ENCODE measurements around the gene UQCRH.
"Not testable (repeated sequence)": the region's sequence is repeated elsewhere in the genome, so short reads cannot be mapped to it uniquely, and the experiment has no call there.

The UQCRH gene

GRCh38 chr1:46362158-46362557 lies 58.7 kb downstream of the UQCRH start:
- H3K4me2 ChIP-seq (ENCODE audit: low read depth, low read length, poor library complexity, severe bottlenecking) = no peak overlapping the region
- H3K9ac ChIP-seq (ENCODE audit: low read depth, low read length, poor library complexity, severe bottlenecking) = no peak overlapping the region

DNA sequence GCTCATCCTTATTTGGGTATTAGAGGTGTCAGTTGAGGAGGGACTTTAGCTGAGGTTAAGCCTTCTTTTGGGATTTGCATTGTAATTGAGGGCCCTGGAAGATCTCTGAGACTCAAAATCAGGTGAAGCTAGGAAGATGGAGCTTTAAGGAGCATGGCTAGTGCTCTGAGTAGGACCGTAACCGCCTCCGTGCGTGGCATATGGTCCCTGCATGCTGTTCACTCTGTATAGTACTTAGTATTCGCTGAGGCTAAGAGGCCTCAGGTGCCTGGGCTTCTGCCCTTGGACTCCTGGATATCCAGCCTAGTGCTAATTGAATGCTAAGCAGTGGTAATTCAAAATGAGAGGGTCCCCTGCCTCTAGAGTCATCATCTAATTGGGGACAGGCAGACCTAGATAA lies 59.6 kb downstream of the UQCRH start:
- Histone ChIP-seq H4K20me1 (ENCODE audit: insufficient read depth, low read length, poor library complexity, severe bottlenecking) (no peaks in the 10 kb centered on the region), H3K9me3 (ENCODE audit: insufficient read depth, low read depth, low read length) (no peaks in the 10 kb centered on the region), H2AFZ (ENCODE audit: low read length) (no peak overlapping the region), H3K36me3 (ENCODE audit: insufficient read depth, low read length) (peaks cover 43% of the 10 kb centered on the region; the same call in 1 of the 2 replicates), H3K4me3 (ENCODE audit: low read length, poor library complexity, severe bottlenecking) (no peak overlapping the region), H3K4me2 (ENCODE audit: low read depth, low read length, poor library complexity, severe bottlenecking) (no peak overlapping the region), H3K9me2 (replicated peaks; ENCODE audit: low read depth, low read length) (no peaks in the 10 kb centered on the region), H3K4me1 (ENCODE audit: insufficient read depth, low read length, poor library complexity, severe bottlenecking) (no peaks in the 10 kb centered on the region), H3K9ac (ENCODE audit: low read depth, low read length, poor library complexity, severe bottlenecking) (no peak overlapping the region), H3K27me3 (ENCODE audit: insufficient read depth, low read length, poor library complexity, severe bottlenecking) (no peaks in the 10 kb centered on the region), H3F3A (ENCODE audit: low read depth) (no peaks in the 10 kb centered on the region), H3K79me2 (ENCODE audit: insufficient read depth, low read length) (no peaks in the 10 kb centered on the region)
- TF ChIP-seq, protein P1, sequence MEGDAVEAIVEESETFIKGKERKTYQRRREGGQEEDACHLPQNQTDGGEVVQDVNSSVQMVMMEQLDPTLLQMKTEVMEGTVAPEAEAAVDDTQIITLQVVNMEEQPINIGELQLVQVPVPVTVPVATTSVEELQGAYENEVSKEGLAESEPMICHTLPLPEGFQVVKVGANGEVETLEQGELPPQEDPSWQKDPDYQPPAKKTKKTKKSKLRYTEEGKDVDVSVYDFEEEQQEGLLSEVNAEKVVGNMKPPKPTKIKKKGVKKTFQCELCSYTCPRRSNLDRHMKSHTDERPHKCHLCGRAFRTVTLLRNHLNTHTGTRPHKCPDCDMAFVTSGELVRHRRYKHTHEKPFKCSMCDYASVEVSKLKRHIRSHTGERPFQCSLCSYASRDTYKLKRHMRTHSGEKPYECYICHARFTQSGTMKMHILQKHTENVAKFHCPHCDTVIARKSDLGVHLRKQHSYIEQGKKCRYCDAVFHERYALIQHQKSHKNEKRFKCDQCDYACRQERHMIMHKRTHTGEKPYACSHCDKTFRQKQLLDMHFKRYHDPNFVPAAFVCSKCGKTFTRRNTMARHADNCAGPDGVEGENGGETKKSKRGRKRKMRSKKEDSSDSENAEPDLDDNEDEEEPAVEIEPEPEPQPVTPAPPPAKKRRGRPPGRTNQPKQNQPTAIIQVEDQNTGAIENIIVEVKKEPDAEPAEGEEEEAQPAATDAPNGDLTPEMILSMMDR (conservative IDR thresholded peaks at IDR 0.05; ENCODE audit: low read length) = no peak
- TF ChIP-seq EZH2phosphoT487 (IDR thresholded peaks at IDR 0.05; ENCODE audit: borderline replicate concordance) = no peak

More at GRCh38 chr1:46362158-46362557, 58.7 kb downstream of the UQCRH start:
- Histone ChIP-seq H3K36me3 (ENCODE audit: insufficient read depth, low read length) (peaks cover 41% of the 10 kb centered on the region; the same call in 1 of the 2 replicates), H4K20me1 (ENCODE audit: insufficient read depth, low read length, poor library complexity, severe bottlenecking) (no peaks in the 10 kb centered on the region), H3K9me2 (replicated peaks; ENCODE audit: low read depth, low read length) (no peaks in the 10 kb centered on the region), H3K79me2 (ENCODE audit: insufficient read depth, low read length) (no peaks in the 10 kb centered on the region), H3K27me3 (ENCODE audit: insufficient read depth, low read length, poor library complexity, severe bottlenecking) (no peaks in the 10 kb centered on the region), H3K4me1 (ENCODE audit: insufficient read depth, low read length, poor library complexity, severe bottlenecking) (no peaks in the 10 kb centered on the region), H3K4me3 (ENCODE audit: low read length, poor library complexity, severe bottlenecking) (no peak overlapping the region), H3F3A (ENCODE audit: low read depth) (no peaks in the 10 kb centered on the region), H2AFZ (ENCODE audit: low read length) (no peak overlapping the region), H3K9me3 (ENCODE audit: insufficient read depth, low read depth, low read length) (no peaks in the 10 kb centered on the region)
- TF ChIP-seq, protein P1 (conservative IDR thresholded peaks at IDR 0.05; ENCODE audit: low read length) = no peak
- TF ChIP-seq EZH2phosphoT487 (IDR thresholded peaks at IDR 0.05; ENCODE audit: borderline replicate concordance) = no peak

DNA sequence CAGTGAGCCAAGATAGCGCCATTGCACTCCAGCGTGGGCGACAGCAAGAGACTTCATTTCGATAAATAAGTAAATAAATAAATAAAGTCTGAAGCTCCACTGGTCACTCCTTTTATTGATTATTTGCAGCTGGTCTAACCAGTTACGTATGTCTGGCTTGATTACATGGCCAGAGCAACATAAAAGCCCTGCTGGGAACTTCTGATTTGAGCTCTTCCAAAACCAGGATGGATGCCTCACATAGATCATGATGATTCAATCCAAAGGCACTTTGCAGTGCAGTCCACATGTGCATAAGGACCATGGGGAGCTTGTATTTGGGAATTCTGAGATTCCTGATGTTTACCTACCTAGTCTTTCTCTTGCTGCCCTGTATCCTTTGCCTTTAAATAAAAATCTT lies 61.1 kb downstream of the UQCRH start:
- no peak for TF ChIP-seq EZH2phosphoT487 (IDR thresholded peaks at IDR 0.05; ENCODE audit: borderline replicate concordance)
- TF ChIP-seq, protein P1 (conservative IDR thresholded peaks at IDR 0.05; ENCODE audit: low read length) = no peak
- H3F3A ChIP-seq (ENCODE audit: low read depth) = no peaks in the 10 kb centered on the region
- H3K4me2 ChIP-seq (ENCODE audit: low read depth, low read length, poor library complexity, severe bottlenecking) = no peak overlapping the region
- no peaks in the 10 kb centered on the region for H3K4me1 ChIP-seq (ENCODE audit: insufficient read depth, low read length, poor library complexity, severe bottlenecking)
- no peaks in the 10 kb centered on the region for H3K9me2 ChIP-seq (replicated peaks; ENCODE audit: low read depth, low read length)
- H2AFZ ChIP-seq (ENCODE audit: low read length) = no peak overlapping the region
- no peak overlapping the region for H3K4me3 ChIP-seq (ENCODE audit: low read length, poor library complexity, severe bottlenecking)
- H3K79me2 ChIP-seq (ENCODE audit: insufficient read depth, low read length) = no peaks in the 10 kb centered on the region
- H3K9me3 ChIP-seq (ENCODE audit: insufficient read depth, low read depth, low read length) = no peaks in the 10 kb centered on the region
- no peak overlapping the region for H3K9ac ChIP-seq (ENCODE audit: low read depth, low read length, poor library complexity, severe bottlenecking)
- no peaks in the 10 kb centered on the region for H4K20me1 ChIP-seq (ENCODE audit: insufficient read depth, low read length, poor library complexity, severe bottlenecking)
- peaks cover 48% of the 10 kb centered on the region; the same call in 1 of the 2 replicates for H3K36me3 ChIP-seq (ENCODE audit: insufficient read depth, low read length)
- H3K27me3 ChIP-seq (ENCODE audit: insufficient read depth, low read length, poor library complexity, severe bottlenecking) = no peaks in the 10 kb centered on the region

GRCh38 chr1:46365796-46366195 lies 62.3 kb downstream of the UQCRH start:
- not testable (repeated sequence) for H3K4me3 ChIP-seq (ENCODE audit: low read length, poor library complexity, severe bottlenecking); H3K4me2 ChIP-seq (ENCODE audit: low read depth, low read length, poor library complexity, severe bottlenecking); H3K79me2 ChIP-seq (ENCODE audit: insufficient read depth, low read length); H4K20me1 ChIP-seq (ENCODE audit: insufficient read depth, low read length, poor library complexity, severe bottlenecking); H3F3A ChIP-seq (ENCODE audit: low read depth); H2AFZ ChIP-seq (ENCODE audit: low read length); H3K27me3 ChIP-seq (ENCODE audit: insufficient read depth, low read length, poor library complexity, severe bottlenecking); H3K9ac ChIP-seq (ENCODE audit: low read depth, low read length, poor library complexity, severe bottlenecking); H3K9me3 ChIP-seq (ENCODE audit: insufficient read depth, low read depth, low read length); H3K4me1 ChIP-seq (ENCODE audit: insufficient read depth, low read length, poor library complexity, severe bottlenecking); H3K9me2 ChIP-seq (replicated peaks; ENCODE audit: low read depth, low read length)
- H3K36me3 ChIP-seq (ENCODE audit: insufficient read depth, low read length) = peaks cover 43% of the 10 kb centered on the region; the same call in 1 of the 2 replicates
